ENCODE data around the gene CACTIN.
"Not testable (repeated sequence)": the region's sequence is repeated elsewhere in the genome, so short reads cannot be mapped to it uniquely, and the experiment has no call there.

Gene CACTIN

DNA sequence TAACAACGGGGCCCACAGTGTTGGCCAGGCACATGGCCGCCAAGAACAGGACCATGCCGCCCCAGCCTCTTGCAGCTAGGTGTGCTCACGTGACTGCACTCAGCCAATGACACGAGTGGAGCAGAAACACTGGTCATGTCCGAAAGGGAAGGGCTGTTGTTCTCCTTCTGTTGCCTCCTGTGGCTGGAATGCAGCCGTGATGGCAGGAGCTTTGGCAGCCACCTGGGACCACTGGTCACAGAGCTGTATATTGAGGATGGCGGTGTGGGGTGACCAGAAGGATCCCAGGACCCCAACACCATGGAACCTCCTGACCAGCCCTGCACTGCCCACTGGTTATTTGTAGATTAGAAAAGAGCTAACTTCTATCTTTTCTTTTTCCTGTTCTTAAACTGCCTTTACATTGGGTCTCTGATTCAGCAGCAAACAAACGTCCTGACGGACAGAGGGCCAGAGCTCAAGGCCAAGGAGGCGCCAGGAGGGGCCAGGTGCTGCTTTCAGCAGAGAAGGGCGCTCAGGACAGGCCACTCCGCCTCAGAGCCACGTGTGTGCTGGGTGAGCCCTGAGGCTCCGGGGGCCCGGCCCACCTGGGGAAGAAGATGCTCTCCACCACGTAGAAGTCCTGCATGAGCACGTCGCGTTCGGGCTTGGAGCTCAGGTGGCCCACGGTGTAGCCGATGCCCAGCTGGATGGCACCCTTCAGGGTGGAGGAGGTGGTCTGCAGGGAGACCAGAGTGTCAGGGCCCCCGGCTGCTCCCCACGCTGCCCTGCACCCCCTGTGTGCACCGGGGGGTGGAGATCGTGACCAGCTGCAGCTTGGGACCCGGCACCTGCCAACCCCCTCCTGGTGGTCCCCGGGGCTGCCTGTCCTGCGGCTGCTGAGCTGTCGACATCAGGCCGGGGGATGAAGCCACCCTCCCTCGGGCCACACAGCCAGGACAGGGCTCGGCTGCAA lies 35.0 kb upstream of the CACTIN start:
- no peak for DNase-seq

DNA sequence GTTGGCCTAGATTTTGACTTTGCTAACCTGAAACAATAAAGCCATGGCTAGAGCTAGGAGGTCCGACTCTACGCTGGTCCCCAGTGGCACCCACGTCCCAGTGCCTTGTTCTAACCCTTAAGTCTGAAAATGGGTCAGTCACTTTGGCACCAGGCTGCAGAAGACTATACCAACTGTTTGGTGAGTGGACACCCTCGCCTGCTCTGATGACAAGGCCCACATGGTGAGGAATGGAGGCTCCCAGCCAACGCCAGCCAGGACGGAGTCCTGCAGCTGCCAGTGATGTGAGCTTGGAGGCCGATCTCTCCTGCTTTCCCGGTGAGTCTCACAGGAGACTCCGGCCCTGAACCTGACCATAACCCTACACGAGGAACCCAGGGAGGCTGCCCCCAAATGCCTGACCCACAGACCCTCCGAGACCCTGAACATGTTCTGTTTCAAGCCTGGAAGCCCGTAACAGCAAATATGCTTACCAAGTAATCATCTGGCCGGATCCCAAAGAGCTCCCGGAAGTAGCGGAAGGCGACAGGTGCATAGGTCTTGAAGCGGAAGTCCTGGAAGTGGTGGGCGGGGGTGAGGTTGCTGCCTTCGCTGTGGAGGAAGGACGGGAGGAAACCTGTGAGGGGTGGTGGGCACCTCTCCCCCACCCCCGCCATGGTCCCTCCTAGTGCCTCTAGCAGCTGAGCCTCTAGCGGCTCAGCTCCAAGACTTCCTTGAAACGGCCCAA lies 34.1 kb upstream of the CACTIN start:
- no peak for DNase-seq

GRCh38 chr19:3659746-3660112 lies 33.1 kb upstream of the CACTIN start:
- DNase-seq: no peak

DNA sequence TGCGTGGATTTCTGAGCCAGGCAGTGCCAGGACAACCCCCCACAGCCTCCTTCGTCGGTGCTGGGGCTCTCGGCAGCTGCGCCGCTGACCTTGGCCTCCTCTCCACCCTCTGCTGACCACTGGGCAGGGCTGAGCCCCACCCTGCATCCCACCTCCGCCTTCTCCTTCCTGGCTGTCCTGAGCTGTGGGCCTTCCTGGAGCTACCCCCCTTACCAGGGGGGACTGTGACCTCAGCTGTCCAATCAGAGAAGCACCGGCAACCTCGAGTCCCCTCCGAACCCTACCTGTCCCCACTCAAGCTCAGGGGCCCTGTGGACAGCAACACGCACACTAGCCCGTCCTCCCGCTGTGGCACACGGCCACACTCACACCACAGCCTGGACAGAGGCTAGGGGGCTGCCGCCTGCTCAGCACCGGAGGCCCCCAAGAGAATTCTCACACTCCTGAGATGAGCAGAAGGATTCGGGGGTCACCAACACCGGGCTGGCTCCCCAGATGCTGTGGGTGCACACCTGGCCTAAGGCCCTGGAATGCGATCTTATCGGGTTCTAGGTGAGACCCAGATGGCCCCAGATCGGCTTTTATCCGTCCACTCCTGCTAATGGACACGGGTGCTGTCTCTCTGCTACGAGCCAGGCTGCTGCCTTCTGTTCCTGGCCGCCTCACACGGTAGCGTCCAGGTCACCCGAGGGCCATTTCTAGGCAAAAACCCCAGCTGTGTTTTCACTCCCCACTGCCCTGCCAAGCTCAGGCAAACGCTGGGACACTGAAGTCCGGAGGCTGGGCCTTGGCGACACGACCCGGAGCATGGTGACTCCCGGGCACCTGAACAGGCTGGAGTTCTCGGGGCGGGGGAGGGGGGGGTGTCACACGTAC lies 32.5 kb upstream of the CACTIN start:
- no peak for DNase-seq

DNA sequence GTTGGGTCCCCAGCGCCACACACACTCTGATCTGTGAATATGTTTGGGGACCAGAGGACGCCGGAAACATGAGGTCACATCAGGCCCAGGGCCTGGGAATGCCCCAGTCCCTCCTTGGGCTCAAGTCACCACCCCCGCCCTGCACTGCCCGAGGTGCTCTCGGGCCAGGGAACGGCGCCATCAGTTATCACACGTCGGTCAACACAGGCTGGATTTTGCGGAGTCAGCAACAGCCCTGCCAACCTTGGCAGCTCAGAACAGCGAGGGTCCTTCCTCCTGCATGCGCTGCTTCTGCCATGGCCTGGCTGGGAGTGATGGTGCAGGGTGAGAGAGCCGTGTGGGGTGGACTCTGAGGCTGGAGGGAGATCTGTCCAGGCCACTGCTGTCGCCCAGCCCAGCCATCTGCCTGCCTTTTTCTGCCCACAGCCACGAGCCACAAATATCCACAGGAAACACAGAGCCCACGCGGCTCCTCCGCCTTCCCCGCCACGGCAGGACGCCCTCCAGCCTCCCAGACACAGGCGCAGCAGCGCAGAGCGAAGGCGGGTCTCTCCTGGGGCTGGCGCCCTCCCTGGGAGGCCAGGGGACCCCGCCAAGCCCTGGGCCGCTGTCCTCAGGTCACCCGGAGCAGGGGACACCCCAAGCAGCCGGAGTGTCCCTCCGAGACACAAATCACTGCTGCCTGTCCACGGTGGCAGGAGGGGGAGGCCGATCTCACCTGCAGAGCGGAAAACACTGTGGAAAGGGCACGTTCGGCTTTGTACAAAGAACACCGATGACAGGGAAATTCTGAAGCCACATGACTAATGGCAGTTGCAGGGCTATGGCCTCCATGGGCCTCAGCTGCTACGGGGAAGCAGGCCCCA lies 31.6 kb upstream of the CACTIN start:
- DNase-seq: no peak

DNA sequence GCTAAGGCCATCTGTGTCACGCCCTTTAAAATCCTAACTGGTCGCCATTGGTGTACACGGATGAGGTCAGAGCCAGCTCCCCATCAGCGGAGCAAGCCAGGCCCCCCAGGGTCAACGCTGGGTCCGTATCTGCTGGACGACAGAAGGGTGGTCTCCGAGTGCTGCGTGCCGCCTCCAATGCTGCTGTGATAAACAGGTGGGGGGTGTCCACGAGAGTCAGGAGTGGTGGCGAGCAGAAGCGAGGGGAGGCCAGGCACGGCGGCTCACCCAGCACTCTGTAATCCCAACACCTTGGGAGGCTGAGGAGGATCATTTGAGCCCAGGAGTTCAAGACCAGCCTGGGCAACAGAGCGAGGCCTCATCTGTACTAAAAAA lies 30.8 kb upstream of the CACTIN start:
- no peak for DNase-seq

- no peak for DNase-seq
Observed at GRCh38 chr19:3656747-3657394, 30.3 kb upstream of the CACTIN start.

DNA sequence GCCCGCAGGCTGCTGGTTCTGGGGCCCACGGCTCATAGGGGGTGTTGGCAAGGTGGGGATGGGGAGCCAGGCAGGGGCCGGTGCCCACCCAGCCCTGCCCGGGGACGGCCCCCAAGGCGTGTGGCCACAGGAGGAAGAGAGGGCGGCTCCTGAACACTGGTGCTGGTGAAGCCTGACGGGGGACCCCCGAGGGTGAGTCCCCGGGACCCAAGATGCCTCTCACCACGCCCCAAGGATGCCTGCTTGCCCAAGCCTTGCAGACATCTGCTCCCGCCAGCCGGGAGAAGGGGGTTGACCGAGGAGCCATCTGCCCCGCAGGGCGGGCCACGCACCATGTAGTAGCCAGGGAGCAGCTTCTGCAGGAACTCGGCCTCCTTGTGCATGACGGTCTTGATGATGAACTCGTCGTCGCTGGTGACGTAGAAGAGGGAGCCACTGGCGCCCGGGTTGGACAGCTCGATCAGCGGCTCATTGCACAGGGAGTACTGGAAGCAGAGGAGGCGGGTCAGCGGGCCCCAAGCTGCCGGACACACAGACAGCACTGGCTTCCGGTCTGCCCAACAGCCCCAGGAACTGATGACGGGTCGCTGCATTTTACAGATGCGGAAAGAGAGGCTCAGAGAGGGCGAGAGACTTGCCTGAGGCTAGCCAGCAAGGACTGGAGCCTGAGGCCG lies 29.6 kb upstream of the CACTIN start:
- DNase-seq: no peak

DNA sequence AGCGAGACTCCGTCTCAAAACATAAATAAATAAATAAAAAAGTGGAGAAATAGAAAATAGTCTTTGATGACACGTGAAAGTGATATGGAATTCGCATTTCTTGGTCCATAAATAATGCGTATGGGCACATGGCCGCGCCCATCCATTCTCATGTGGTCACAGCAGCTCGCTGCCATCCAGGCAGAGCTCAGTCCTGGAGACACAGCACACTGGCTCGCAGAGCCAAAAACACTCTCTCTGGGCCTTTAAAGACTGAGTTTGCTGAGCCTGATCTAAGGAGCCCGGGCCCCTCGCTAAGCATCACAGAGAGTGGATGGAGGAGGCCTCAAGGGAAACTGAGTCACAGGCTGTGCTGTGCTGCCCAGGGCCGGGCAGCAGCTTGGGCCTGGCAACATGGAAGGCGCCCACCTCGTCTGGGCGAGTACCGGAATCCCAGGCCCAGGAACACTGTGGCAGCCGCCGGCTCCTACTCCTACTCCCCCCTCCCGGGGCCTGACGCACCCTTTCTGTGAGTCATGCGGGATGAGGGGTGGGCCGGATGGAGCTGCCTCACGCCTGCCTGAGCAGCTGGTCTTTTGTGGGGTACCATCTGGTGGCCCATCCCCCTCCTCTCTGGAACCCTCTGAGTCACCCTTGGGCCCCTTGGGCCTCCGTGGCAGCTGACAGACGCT lies 28.9 kb upstream of the CACTIN start:
- DNase-seq: no peak

- DNase-seq: no peak
Observed at GRCh38 chr19:3653865-3654513, 27.4 kb upstream of the CACTIN start.

- no peak for DNase-seq
Observed at GRCh38 chr19:3653081-3653795, 26.6 kb upstream of the CACTIN start.

GRCh38 chr19:3652422-3652821 lies 25.8 kb upstream of the CACTIN start:
- DNase-seq: no peak

DNA sequence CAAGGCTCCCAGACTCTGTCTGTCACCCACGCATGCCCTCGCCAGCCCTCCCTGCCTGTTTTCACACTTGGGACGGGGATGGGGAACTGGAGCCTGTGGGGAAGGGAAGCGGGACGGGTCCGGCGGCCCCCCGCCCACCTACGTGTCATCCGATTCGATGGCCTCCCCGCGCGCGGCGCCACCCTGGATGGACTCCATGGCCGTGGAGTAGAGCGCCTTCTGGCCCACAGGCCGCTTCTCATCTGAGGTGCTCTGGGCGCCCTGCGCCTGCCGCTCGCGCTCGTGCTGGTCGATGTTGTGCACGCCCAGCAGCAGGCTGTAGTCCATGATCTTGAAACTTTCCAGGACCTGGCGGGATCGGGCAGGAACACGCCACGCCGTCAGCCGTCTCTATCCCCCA lies 25.1 kb upstream of the CACTIN start:
- DNase-seq: no peak

GRCh38 chr19:3649888-3650287 lies 23.3 kb upstream of the CACTIN start:
- no peak for DNase-seq

GRCh38 chr19:3648037-3648905 lies 21.7 kb upstream of the CACTIN start:
- no peak for DNase-seq

DNA sequence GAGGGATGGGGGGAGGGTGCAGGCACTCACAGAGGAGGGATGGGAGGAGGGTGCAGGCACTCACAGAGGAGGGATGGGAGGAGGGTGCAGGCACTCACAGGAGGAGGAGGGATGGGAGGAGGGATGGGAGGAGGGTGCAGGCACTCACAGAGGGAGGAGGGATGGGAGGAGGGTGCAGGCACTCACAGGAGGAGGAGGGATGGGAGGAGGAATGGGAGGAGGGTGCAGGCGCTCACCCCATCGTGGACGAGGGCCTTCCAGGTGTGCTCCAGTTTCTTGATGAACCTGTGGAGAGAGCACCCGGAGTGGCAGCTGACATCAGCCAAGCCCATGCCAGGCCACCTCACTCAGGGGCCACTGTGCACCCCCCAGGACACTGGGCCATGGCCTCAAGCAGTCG lies 20.5 kb upstream of the CACTIN start:
- not testable (repeated sequence) for DNase-seq

GRCh38 chr19:3646336-3647092 lies 19.9 kb upstream of the CACTIN start:
- DNase-seq: no peak

- no peak for DNase-seq
Observed at GRCh38 chr19:3645726-3646125, 19.1 kb upstream of the CACTIN start.

Measured in NCI-H1417 treated with DMSO at 0.1 percent for 48 hours (cell line).